HL-60 (cell line): ENCODE results near the gene TBC1D5.

Experiments used
- POLR2AphosphoS5 ChIP-seq: IDR thresholded peaks from 2 replicates; pipeline ENCODE4 v1.6.1; 2012; ENCODE audit warnings: low read depth
- TF ChIP-seq, protein P1 (sequence below): IDR thresholded peaks from one replicate; pipeline ENCODE4 v1.5.1; 2011; ENCODE audit warnings: low read length, control low read depth, inconsistent platforms; ENCODE audit not compliant: insufficient read depth

DNA sequence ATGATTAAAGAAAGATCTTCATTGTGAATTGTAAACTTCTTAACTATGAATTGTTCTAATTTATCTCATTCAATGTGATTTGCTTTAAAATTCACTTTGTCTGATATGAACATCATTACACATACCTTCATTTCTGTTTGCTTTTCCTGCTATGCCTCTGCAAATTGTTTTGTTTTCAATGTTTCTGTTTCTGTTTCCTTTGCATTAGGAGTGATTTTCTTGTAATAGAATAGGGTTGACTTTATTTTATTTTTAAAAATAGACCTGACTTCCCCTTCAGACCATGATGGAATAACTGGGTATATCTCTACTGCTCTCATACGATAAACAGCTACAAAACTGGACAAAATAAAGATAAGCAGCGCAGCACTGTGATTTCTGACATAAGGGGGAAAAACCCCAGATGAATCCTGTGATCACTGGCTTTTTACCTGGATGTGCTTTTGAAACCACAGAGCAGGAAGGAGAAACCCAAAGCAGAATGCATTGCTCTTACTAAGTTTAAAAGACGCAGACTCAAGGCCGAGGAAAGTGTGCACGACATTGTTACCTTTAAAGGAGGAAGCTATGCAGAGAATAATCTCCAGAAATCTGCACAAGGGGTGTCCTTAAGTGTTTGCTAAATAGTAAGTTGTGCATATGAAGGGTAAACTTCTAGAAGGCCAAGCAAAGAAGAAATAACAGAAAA is 420.2 kb downstream of the TBC1D5 start:
- TF ChIP-seq, protein P1, sequence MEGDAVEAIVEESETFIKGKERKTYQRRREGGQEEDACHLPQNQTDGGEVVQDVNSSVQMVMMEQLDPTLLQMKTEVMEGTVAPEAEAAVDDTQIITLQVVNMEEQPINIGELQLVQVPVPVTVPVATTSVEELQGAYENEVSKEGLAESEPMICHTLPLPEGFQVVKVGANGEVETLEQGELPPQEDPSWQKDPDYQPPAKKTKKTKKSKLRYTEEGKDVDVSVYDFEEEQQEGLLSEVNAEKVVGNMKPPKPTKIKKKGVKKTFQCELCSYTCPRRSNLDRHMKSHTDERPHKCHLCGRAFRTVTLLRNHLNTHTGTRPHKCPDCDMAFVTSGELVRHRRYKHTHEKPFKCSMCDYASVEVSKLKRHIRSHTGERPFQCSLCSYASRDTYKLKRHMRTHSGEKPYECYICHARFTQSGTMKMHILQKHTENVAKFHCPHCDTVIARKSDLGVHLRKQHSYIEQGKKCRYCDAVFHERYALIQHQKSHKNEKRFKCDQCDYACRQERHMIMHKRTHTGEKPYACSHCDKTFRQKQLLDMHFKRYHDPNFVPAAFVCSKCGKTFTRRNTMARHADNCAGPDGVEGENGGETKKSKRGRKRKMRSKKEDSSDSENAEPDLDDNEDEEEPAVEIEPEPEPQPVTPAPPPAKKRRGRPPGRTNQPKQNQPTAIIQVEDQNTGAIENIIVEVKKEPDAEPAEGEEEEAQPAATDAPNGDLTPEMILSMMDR, result no peak
- no peak for TF ChIP-seq POLR2AphosphoS5
